CD14-positive monocyte (primary cell): Measurements from ENCODE around the gene SLC26A9. TPM values are rescaled to one million over a fixed set of nuclear protein-coding genes. Genes with fewer than 3 reads are reported as not detected.

Experiments used
- DNase-seq, 3 donors: peaks; one replicate each; pipeline ENCODE4 v3.0.0-alpha.2; 2011 to 2022
- H2AFZ ChIP-seq: 2 replicates; pipeline ENCODE4 v1.6.0; 2012; ENCODE audit warnings: mild to moderate bottlenecking, low read depth, low read length, inconsistent platforms; ENCODE audit not compliant: insufficient read depth, poor library complexity, severe bottlenecking
- H3K27ac ChIP-seq, 2 donors: 1 replicate in 1 of 2; 2 replicates in 1 of 2; pipeline ENCODE4 v1.5.1; 2012 to 2013; ENCODE audit warnings: low read length in 2 of 2, control low read depth in 1 of 2, inconsistent platforms in 1 of 2, low read depth in 1 of 2, mild to moderate bottlenecking in 1 of 2
- H3K27me3 ChIP-seq, 2 donors: one replicate each; pipeline versions ENCODE4 v1.6.0 to v1.6.1; 2011 to 2013; ENCODE audit warnings: low read length in 2 of 2; ENCODE audit not compliant: control insufficient read depth in 2 of 2, insufficient read depth in 2 of 2
- H3K36me3 ChIP-seq, 2 donors: replicated peaks in 1 of 2; 1 replicate in 1 of 2; 2 replicates in 1 of 2; pipeline versions ENCODE4 v1.5.1 to v1.6.1; 2012 to 2013; ENCODE audit warnings: low read length in 2 of 2, control low read depth in 1 of 2, inconsistent platforms in 1 of 2, mild to moderate bottlenecking in 1 of 2; ENCODE audit not compliant: insufficient read depth in 2 of 2, control insufficient read depth in 1 of 2
- H3K4me1 ChIP-seq, 2 donors: 1 replicate in 1 of 2; 2 replicates in 1 of 2; pipeline versions ENCODE4 v1.5.1 to v1.6.1; 2012 to 2013; ENCODE audit warnings: low read length in 2 of 2, control low read depth in 1 of 2, inconsistent platforms in 1 of 2, mild to moderate bottlenecking in 1 of 2, moderate library complexity in 1 of 2; ENCODE audit not compliant: insufficient read depth in 2 of 2, control insufficient read depth in 1 of 2
- H3K4me2 ChIP-seq: replicated peaks from 2 replicates; pipeline ENCODE3; 2012; ENCODE audit warnings: low read length, moderate library complexity, mild to moderate bottlenecking; ENCODE audit not compliant: poor library complexity, severe bottlenecking; ENCODE audit errors: extremely low read depth
- H3K4me3 ChIP-seq, 3 experiments: fragments of 200-600 bp in 1 of 3; sonication (generic) in 1 of 3; replicated peaks in 1 of 3; 1 replicate in 2 of 3; 2 replicates in 1 of 3; pipeline ENCODE4 v1.5.1; 2011 to 2013; ENCODE audit warnings: low read length in 3 of 3, mild to moderate bottlenecking in 3 of 3, control low read depth in 2 of 3, low read depth in 2 of 3, inconsistent platforms in 1 of 3, moderate library complexity in 1 of 3
- H3K79me2 ChIP-seq: 2 replicates; pipeline ENCODE4 v1.6.0; 2012; ENCODE audit warnings: mild to moderate bottlenecking, control low read depth, inconsistent platforms, low read length, moderate library complexity; ENCODE audit not compliant: insufficient read depth
- H3K9ac ChIP-seq: 2 replicates; pipeline ENCODE4 v1.6.0; 2017; ENCODE audit warnings: low read length, mild to moderate bottlenecking; ENCODE audit not compliant: insufficient read depth, poor library complexity, severe bottlenecking
- H3K9me3 ChIP-seq, 2 donors: replicated peaks in 1 of 2; 1 replicate in 1 of 2; 2 replicates in 1 of 2; pipeline versions ENCODE4 v1.5.1 to v1.6.1; 2012 to 2013; ENCODE audit warnings: low read length in 2 of 2, control low read depth in 1 of 2; ENCODE audit not compliant: control insufficient read depth in 1 of 2, insufficient read depth in 1 of 2
- H4K20me1 ChIP-seq: 2 replicates; pipeline ENCODE4 v1.6.0; 2012; ENCODE audit warnings: mild to moderate bottlenecking, low read length, control low read depth, moderate library complexity; ENCODE audit not compliant: insufficient read depth
- H3K27ac Mint-ChIP-seq, 7 donors: one replicate each; pipeline ENCODE4 v1.8.0; 2020; ENCODE audit warnings: mild to moderate bottlenecking in 7 of 7, mixed read lengths in 7 of 7, moderate library complexity in 6 of 7, inconsistent platforms in 2 of 7
- H3K27me3 Mint-ChIP-seq, 3 donors: one replicate each; pipeline ENCODE4 v1.8.0; 2021 to 2022; ENCODE audit warnings: low read depth in 3 of 3, mild to moderate bottlenecking in 3 of 3, mixed read lengths in 3 of 3, moderate library complexity in 3 of 3, inconsistent platforms in 1 of 3
- H3K36me3 Mint-ChIP-seq, 2 donors: one replicate each; pipeline ENCODE4 v1.8.0; 2020; ENCODE audit warnings: mixed read lengths in 2 of 2, inconsistent platforms in 1 of 2, mild to moderate bottlenecking in 1 of 2
- H3K4me1 Mint-ChIP-seq: one replicate; pipeline ENCODE4 v1.8.0; 2020; ENCODE audit warnings: mild to moderate bottlenecking, mixed read lengths
- H3K4me3 Mint-ChIP-seq, 2 donors: one replicate each; pipeline ENCODE4 v1.8.0; 2020; ENCODE audit warnings: mild to moderate bottlenecking in 2 of 2, mixed read lengths in 2 of 2, moderate library complexity in 1 of 2
- H3K9me3 Mint-ChIP-seq, 7 donors: one replicate each; pipeline ENCODE4 v1.8.0; 2020 to 2022; ENCODE audit warnings: mixed read lengths in 7 of 7, mild to moderate bottlenecking in 6 of 7, moderate library complexity in 6 of 7, inconsistent platforms in 2 of 7
- CTCF ChIP-seq: fragments of 200-600 bp; IDR thresholded peaks from one replicate; pipeline ENCODE4 v1.8.0; 2022; ENCODE audit warnings: antibody characterized with exemption, mild to moderate bottlenecking
- WGBS: methylation state at CpG from one replicate; pipeline ENCODE4 v1.1.5; 2013; ENCODE audit warnings: missing lambda C conversion rate; ENCODE audit not compliant: insufficient coverage; 5-methylcytosine and 5-hydroxymethylcytosine counted together
- intact Hi-C, 2 donors: fragments of 100-400 bp; cut with micrococcal nuclease; formaldehyde crosslinking; loops; one replicate each; pipeline versions ENCODE4 v1.15.0 to v1.15.1; 2023
- polyA plus RNA-seq, 3 donors: library from polyadenylated mRNA; depleted of rRNA in 1 of 3; unstranded in 2 of 3; stranded (reverse) in 1 of 3; fragments of 300-500 nt in 2 of 3; fragments of >200 nt in 1 of 3; fragmentation: Illumina TruSeq in 2 of 3; gene quantifications; 1 replicate in 2 of 3; 2 replicates in 1 of 3; pipeline ENCODE4 v1.2.3, GENCODE V29; 2012 to 2021

SLC26A9 gene
- polyA plus RNA-seq, 3 donors = 0.04 TPM; not detected in 2

GRCh38 chr1:205914155-205914507 lies 29.1 kb downstream of the SLC26A9 start:
- H3K4me2 ChIP-seq = no peak overlapping the region
- Mint-ChIP-seq H3K27ac (no peak overlapping the region), H3K9me3 (peaks cover 0 to 1% (median 0%) of the 10 kb centered on the region in 7 donors), H3K27me3 (peaks cover 2 to 13% (median 12%) of the 10 kb centered on the region in 3 donors), H3K4me3 (no peak overlapping the region), H3K4me1 (peaks cover 7% of the 10 kb centered on the region), H3K36me3 (no peaks in the 10 kb centered on the region)
- no peak overlapping the region for H2AFZ ChIP-seq
- H3K27ac ChIP-seq = no peak overlapping the region
- intact Hi-C loops = loop anchor here in 1 of 2 donors (10.0 kb wide), 1 partner anchor 201 kb away; the partner anchor contains the start of gene AVPR1B
- no peaks in the 10 kb centered on the region for H4K20me1 ChIP-seq
- H3K9ac ChIP-seq = no peak overlapping the region
- no peaks in the 10 kb centered on the region for H3K27me3 ChIP-seq
- peaks cover 3 to 8% of the 10 kb centered on the region in 2 donors for H3K4me1 ChIP-seq
- H3K36me3 ChIP-seq = no peaks in the 10 kb centered on the region
- no peak overlapping the region for H3K4me3 ChIP-seq
- no peaks in the 10 kb centered on the region for H3K79me2 ChIP-seq
- DNase-seq = no peak
- no CpG with 5 or more reads among the region's 2 CpGs for WGBS
- no peaks in the 10 kb centered on the region for H3K9me3 ChIP-seq
- no peak for TF ChIP-seq CTCF

DNA sequence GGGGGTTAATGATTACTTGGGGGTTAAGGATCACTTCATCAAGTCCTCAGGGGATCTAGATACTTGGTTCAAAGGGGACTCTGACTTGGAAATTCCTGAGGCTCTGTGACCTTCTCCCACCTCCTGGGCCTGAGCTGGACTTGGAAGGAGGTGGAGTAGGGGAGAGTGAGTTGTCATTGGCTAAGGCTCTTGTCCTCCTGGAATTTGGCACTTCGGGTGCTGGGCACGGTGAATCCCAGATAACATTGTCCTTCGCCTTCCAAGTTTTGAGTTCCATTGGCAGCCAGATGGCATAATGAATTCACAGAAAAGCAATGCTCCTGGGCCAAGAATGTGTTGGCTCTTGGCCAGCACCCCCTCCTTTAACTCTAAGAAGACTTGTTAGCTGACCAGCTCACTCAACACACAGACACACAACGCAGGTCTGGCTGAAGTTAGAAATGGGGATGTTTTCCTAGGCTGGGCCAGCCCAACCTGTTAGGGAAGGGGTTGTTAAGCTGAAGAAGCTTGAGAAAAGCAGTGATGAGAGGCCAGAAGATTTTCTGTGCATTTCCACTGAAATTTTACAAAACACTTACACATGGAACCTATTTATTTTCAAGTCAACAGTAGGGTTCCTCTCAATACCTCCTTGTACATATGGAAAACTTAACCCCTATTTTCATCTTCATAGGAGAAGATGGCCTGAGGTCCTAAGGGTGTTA lies 29.7 kb downstream of the SLC26A9 start:
- no peak overlapping the region for H3K27ac ChIP-seq
- H3K9ac ChIP-seq = no peak overlapping the region
- Mint-ChIP-seq H3K4me3 (no peak overlapping the region), H3K27me3 (peaks cover 2 to 13% (median 12%) of the 10 kb centered on the region in 3 donors), H3K36me3 (no peaks in the 10 kb centered on the region), H3K27ac (no peak overlapping the region), H3K9me3 (peaks cover 0 to 1% (median 0%) of the 10 kb centered on the region in 7 donors), H3K4me1 (peaks cover 7% of the 10 kb centered on the region)
- H3K36me3 ChIP-seq = no peaks in the 10 kb centered on the region
- no peaks in the 10 kb centered on the region for H3K79me2 ChIP-seq
- DNase-seq = no peak
- H3K4me1 ChIP-seq = peaks cover 3 to 8% of the 10 kb centered on the region in 2 donors
- H3K9me3 ChIP-seq = no peaks in the 10 kb centered on the region
- no peak for TF ChIP-seq CTCF
- no peak overlapping the region for H3K4me3 ChIP-seq
- H4K20me1 ChIP-seq = no peaks in the 10 kb centered on the region
- WGBS = 100% methylated on average over 3 of the region's 4 CpGs
- intact Hi-C loops = loop anchor here in 1 of 2 donors (10.0 kb wide), 1 partner anchor 201 kb away; the partner anchor contains the start of gene AVPR1B
- H3K4me2 ChIP-seq = no peak overlapping the region
- H2AFZ ChIP-seq = no peak overlapping the region
- no peaks in the 10 kb centered on the region for H3K27me3 ChIP-seq
